OCI-LY3 (cell line): ENCODE results near the gene USP47.

Source experiments
- H2AFZ ChIP-seq: fragments of 200-600, 300-600 bp; shearing (Covaris generic); 2 replicates; pipeline ENCODE4 v1.6.0; 2014; ENCODE audit warnings: antibody characterized with exemption, low read depth, low read length
- H3K27ac ChIP-seq: fragments of 200-600, 300-600 bp; sonication (generic); 2 replicates; pipeline ENCODE4 v1.5.1; 2014; ENCODE audit warnings: mild to moderate bottlenecking, low read length, moderate library complexity, mixed read lengths
- H3K27me3 ChIP-seq: fragments of 200-600, 300-600 bp; sonication (generic); 2 replicates; pipeline ENCODE4 v1.6.1; 2014; ENCODE audit warnings: low read depth, low read length, mixed read lengths
- H3K36me3 ChIP-seq: fragments of 200-600, 300-600 bp; sonication (generic); replicated peaks from 2 replicates; pipeline ENCODE3; 2014; ENCODE audit warnings: low read depth, low read length, mixed read lengths
- H3K4me1 ChIP-seq: fragments of 300-600, 200-600 bp; sonication (generic); 2 replicates; pipeline ENCODE4 v1.6.1; 2014; ENCODE audit warnings: low read length, mixed read lengths
- H3K4me2 ChIP-seq: fragments of 200-600, 300-600 bp; sonication (generic); 2 replicates; pipeline ENCODE4 v1.6.1; 2014; ENCODE audit warnings: low read length, mixed read lengths
- H3K4me3 ChIP-seq: fragments of 300-600, 200-600 bp; sonication (generic); 2 replicates; pipeline ENCODE4 v1.5.1; 2014; ENCODE audit warnings: antibody characterized with exemption, mild to moderate bottlenecking, low read length, moderate library complexity
- H3K79me2 ChIP-seq: fragments of 300-600, 200-600 bp; shearing (Covaris generic); 2 replicates; pipeline ENCODE4 v1.6.1; 2014; ENCODE audit warnings: mild to moderate bottlenecking, low read length, mixed read lengths
- H3K9ac ChIP-seq: fragments of 300-600, 200-600 bp; shearing (Covaris generic); 2 replicates; pipeline ENCODE4 v1.6.0; 2014; ENCODE audit warnings: mild to moderate bottlenecking, low read length, moderate library complexity
- H3K9me3 ChIP-seq: fragments of 200-600, 300-600 bp; shearing (Covaris generic); 2 replicates; pipeline ENCODE4 v1.6.1; 2014; ENCODE audit warnings: low read length, mixed read lengths; ENCODE audit not compliant: insufficient read depth
- H4K20me1 ChIP-seq: fragments of 200-600, 300-600 bp; sonication (generic); 2 replicates; pipeline ENCODE4 v1.6.1; 2016; ENCODE audit warnings: low read length, mixed read lengths; ENCODE audit not compliant: insufficient read depth
- CTCF ChIP-seq: fragments of 200-600, 300-600 bp; sonication (generic); IDR thresholded peaks from 2 replicates; pipeline ENCODE4 v1.5.1; 2014; ENCODE audit warnings: antibody characterized with exemption, low read length, low read depth
- EZH2phosphoT487 ChIP-seq: fragments of 200-600 bp; shearing (Covaris generic); IDR thresholded peaks from 2 replicates; pipeline ENCODE4 v1.6.1; 2018; ENCODE audit warnings: antibody characterized with exemption, mixed run types, low read depth

The USP47 gene

GRCh38 chr11:11901929-11902328 is 60.2 kb downstream of the USP47 start:
- Histone ChIP-seq H2AFZ (no peak overlapping the region), H3K9ac (no peak overlapping the region), H3K79me2 (no peaks in the 10 kb centered on the region), H3K27ac (no peak overlapping the region), H3K4me3 (no peak overlapping the region), H3K9me3 (no peaks in the 10 kb centered on the region), H4K20me1 (no peaks in the 10 kb centered on the region), H3K4me2 (no peak overlapping the region), H3K36me3 (peaks cover 16% of the 10 kb centered on the region), H3K4me1 (no peaks in the 10 kb centered on the region), H3K27me3 (no peaks in the 10 kb centered on the region)
- TF ChIP-seq CTCF, result no peak
- TF ChIP-seq EZH2phosphoT487, result no peak

- no peak overlapping the region for H3K9ac ChIP-seq
- H3K4me1 ChIP-seq, result peaks cover 8% of the 10 kb centered on the region
- no peak overlapping the region for H3K27ac ChIP-seq
- H3K4me3 ChIP-seq, result no peak overlapping the region
- TF ChIP-seq EZH2phosphoT487 (no peak), CTCF (no peak)
- H3K9me3 ChIP-seq, result no peaks in the 10 kb centered on the region
- H4K20me1 ChIP-seq, result no peaks in the 10 kb centered on the region; the same call in 1 of the 2 replicates
- H3K36me3 ChIP-seq, result peaks cover 24% of the 10 kb centered on the region
- H2AFZ ChIP-seq, result no peak overlapping the region
- H3K79me2 ChIP-seq, result no peaks in the 10 kb centered on the region
- no peak overlapping the region for H3K4me2 ChIP-seq
- H3K27me3 ChIP-seq, result no peaks in the 10 kb centered on the region
Measured at GRCh38 chr11:11909727-11910126, 68.0 kb downstream of the USP47 start.

- TF ChIP-seq EZH2phosphoT487 (no peak), CTCF (no peak)
- no peaks in the 10 kb centered on the region for H3K79me2 ChIP-seq
- H3K4me3 ChIP-seq, result no peak overlapping the region
- peaks cover 8% of the 10 kb centered on the region for H3K4me1 ChIP-seq
- H3K36me3 ChIP-seq, result peaks cover 21% of the 10 kb centered on the region
- no peak overlapping the region for H2AFZ ChIP-seq
- H3K9me3 ChIP-seq, result no peaks in the 10 kb centered on the region
- H3K27ac ChIP-seq, result no peak overlapping the region
- no peaks in the 10 kb centered on the region for H3K27me3 ChIP-seq
- H3K4me2 ChIP-seq, result no peak overlapping the region
- H3K9ac ChIP-seq, result no peak overlapping the region
- H4K20me1 ChIP-seq, result no peaks in the 10 kb centered on the region; the same call in 1 of the 2 replicates
Measured at GRCh38 chr11:11910541-11910940, 68.8 kb downstream of the USP47 start.

- Histone ChIP-seq H2AFZ (no peak overlapping the region), H3K27ac (no peak overlapping the region), H3K4me2 (no peak overlapping the region), H4K20me1 (no peaks in the 10 kb centered on the region), H3K36me3 (peaks cover 17% of the 10 kb centered on the region), H3K4me3 (no peak overlapping the region), H3K79me2 (no peaks in the 10 kb centered on the region), H3K9me3 (no peaks in the 10 kb centered on the region), H3K27me3 (no peaks in the 10 kb centered on the region), H3K4me1 (peaks cover 8% of the 10 kb centered on the region), H3K9ac (no peak overlapping the region)
- no peak for TF ChIP-seq CTCF
- TF ChIP-seq EZH2phosphoT487, result no peak
Measured at GRCh38 chr11:11913395-11913794, 71.6 kb downstream of the USP47 start.
